Astrocyte (in vitro differentiated cells and primary cell): ENCODE measurements around the gene ZNF79. TPM values are rescaled to one million over a fixed set of nuclear protein-coding genes. Genes with fewer than 3 reads are reported as not detected.

ENCODE experiments used
- DNase-seq: peaks from one replicate; pipeline ENCODE4 v3.0.0-alpha.2; 2010; ENCODE audit warnings: low read depth
- FAIRE-seq: peaks from 2 replicates; lab custom pipeline; 2011; peaks lifted over from hg19 to GRCh38; lab: Jason Lieb, UNC
- H2AFZ ChIP-seq: 2 replicates; pipeline ENCODE4 v1.6.0; 2012; ENCODE audit warnings: low read depth, low read length, inconsistent platforms
- H3K27ac ChIP-seq: 2 replicates; pipeline ENCODE4 v1.5.1; 2011; ENCODE audit warnings: low read depth, low read length, inconsistent platforms
- H3K27me3 ChIP-seq: 2 replicates; pipeline ENCODE4 v1.6.0; 2011; ENCODE audit warnings: low read length, inconsistent platforms; ENCODE audit not compliant: insufficient read depth
- H3K36me3 ChIP-seq: 2 replicates; pipeline ENCODE4 v1.5.1; 2011; ENCODE audit warnings: low read length, inconsistent platforms; ENCODE audit not compliant: insufficient read depth
- H3K4me1 ChIP-seq: 2 replicates; pipeline ENCODE4 v1.5.1; 2011; ENCODE audit warnings: low read length, inconsistent platforms; ENCODE audit not compliant: insufficient read depth
- H3K4me2 ChIP-seq: 2 replicates; pipeline ENCODE4 v1.6.0; 2012; ENCODE audit warnings: low read length, inconsistent platforms
- H3K4me3 ChIP-seq: 2 replicates; pipeline ENCODE4 v1.5.1; 2011; ENCODE audit warnings: low read depth, mild to moderate bottlenecking, low read length, inconsistent platforms; ENCODE audit not compliant: insufficient read depth
- H3K79me2 ChIP-seq: 2 replicates; pipeline ENCODE4 v1.6.0; 2012; ENCODE audit warnings: mild to moderate bottlenecking, low read length, inconsistent platforms; ENCODE audit not compliant: insufficient read depth
- H3K9ac ChIP-seq: 2 replicates; pipeline ENCODE4 v1.6.0; 2012; ENCODE audit warnings: mild to moderate bottlenecking, low read length, inconsistent platforms
- H3K9me3 ChIP-seq: 2 replicates; pipeline ENCODE4 v1.5.1; 2012; ENCODE audit warnings: low read depth, mild to moderate bottlenecking, low read length, inconsistent platforms; ENCODE audit not compliant: insufficient read depth
- H4K20me1 ChIP-seq: 2 replicates; pipeline ENCODE4 v1.6.0; 2012; ENCODE audit warnings: low read length, inconsistent platforms; ENCODE audit not compliant: insufficient read depth
- H3K27ac Mint-ChIP-seq: one replicate; pipeline ENCODE4 v1.8.0; 2021; ENCODE audit warnings: mild to moderate bottlenecking, mixed read lengths; ENCODE audit not compliant: unreplicated experiment
- H3K27me3 Mint-ChIP-seq: one replicate; pipeline ENCODE4 v1.8.0; 2021; ENCODE audit warnings: low read depth, mixed read lengths; ENCODE audit not compliant: unreplicated experiment
- H3K36me3 Mint-ChIP-seq: one replicate; pipeline ENCODE4 v1.8.0; 2021; ENCODE audit warnings: low read depth, mixed read lengths; ENCODE audit not compliant: unreplicated experiment
- H3K4me1 Mint-ChIP-seq: one replicate; pipeline ENCODE4 v1.8.0; 2021; ENCODE audit warnings: low read depth, mixed read lengths; ENCODE audit not compliant: unreplicated experiment
- H3K4me3 Mint-ChIP-seq: one replicate; pipeline ENCODE4 v1.8.0; 2021; ENCODE audit warnings: mild to moderate bottlenecking, moderate library complexity, mixed read lengths; ENCODE audit not compliant: unreplicated experiment
- H3K9me3 Mint-ChIP-seq: one replicate; pipeline ENCODE4 v1.8.0; 2021; ENCODE audit warnings: mild to moderate bottlenecking, mixed read lengths; ENCODE audit not compliant: unreplicated experiment
- CTCF ChIP-seq: IDR thresholded peaks from 2 replicates; pipeline ENCODE4 v1.5.1; 2011; ENCODE audit warnings: low read depth, mild to moderate bottlenecking, inconsistent platforms, low read length, moderate library complexity; ENCODE audit not compliant: insufficient read depth
- EZH2 ChIP-seq: IDR thresholded peaks from 2 replicates; pipeline ENCODE4 v1.6.1; 2012; ENCODE audit warnings: mild to moderate bottlenecking, low read length, inconsistent platforms; ENCODE audit not compliant: insufficient read depth
- total RNA-seq: library from RNA; stranded (reverse); gene quantifications from 2 replicates; pipeline ENCODE4 v1.2.1, GENCODE V29; 2021

ZNF79 gene
- total RNA-seq, 1 donor from 2014 or later, result 11.5 TPM

- no peak for TF ChIP-seq CTCF
- no peak for TF ChIP-seq EZH2
- FAIRE-seq (no peak), DNase-seq (no peak)
- no peaks in the 10 kb centered on the region for H3K4me1 ChIP-seq
- H3K27me3 Mint-ChIP-seq, result no peaks in the 10 kb centered on the region
- H3K36me3 ChIP-seq, result no peaks in the 10 kb centered on the region
- no peak overlapping the region for H3K27ac ChIP-seq
- H3K4me2 ChIP-seq, result no peak overlapping the region
- no peaks in the 10 kb centered on the region for H3K27me3 ChIP-seq
- H3K27ac Mint-ChIP-seq, result no peak overlapping the region
- H3K79me2 ChIP-seq, result no peaks in the 10 kb centered on the region
- no peak overlapping the region for H3K4me3 ChIP-seq
- H2AFZ ChIP-seq, result no peak overlapping the region
- H3K4me3 Mint-ChIP-seq, result no peak overlapping the region
- H4K20me1 ChIP-seq, result no peaks in the 10 kb centered on the region
- no peaks in the 10 kb centered on the region for H3K9me3 Mint-ChIP-seq
- no peaks in the 10 kb centered on the region for H3K9me3 ChIP-seq
- no peak overlapping the region for H3K9ac ChIP-seq
- no peaks in the 10 kb centered on the region for H3K4me1 Mint-ChIP-seq
- peaks cover 12% of the 10 kb centered on the region for H3K36me3 Mint-ChIP-seq
Observed at GRCh38 chr9:127482662-127483061, 58.5 kb downstream of the ZNF79 start.

- Mint-ChIP-seq H3K9me3 (no peaks in the 10 kb centered on the region), H3K4me3 (no peak overlapping the region)
- no peak for DNase-seq
Observed at GRCh38 chr9:127485995-127486394, 61.8 kb downstream of the ZNF79 start.

More at GRCh38 chr9:127485995-127486394, 61.8 kb downstream of the ZNF79 start:
- Histone ChIP-seq H3K4me1 (no peaks in the 10 kb centered on the region), H3K36me3 (no peaks in the 10 kb centered on the region), H3K79me2 (no peaks in the 10 kb centered on the region), H3K9ac (no peak overlapping the region), H3K27me3 (no peaks in the 10 kb centered on the region), H3K4me2 (no peak overlapping the region), H3K4me3 (no peak overlapping the region), H3K27ac (no peak overlapping the region), H3K9me3 (no peaks in the 10 kb centered on the region), H2AFZ (no peak overlapping the region), H4K20me1 (peaks cover 14% of the 10 kb centered on the region)
- TF ChIP-seq EZH2 (no peak), CTCF (no peak)
- Mint-ChIP-seq H3K27me3 (no peaks in the 10 kb centered on the region), H3K4me1 (peaks cover 7% of the 10 kb centered on the region), H3K27ac (no peak overlapping the region), H3K36me3 (peaks cover 20% of the 10 kb centered on the region)
- no peak for FAIRE-seq
